ENCODE measurements around the gene OR6N1.

- TF ChIP-seq CTCF (IDR thresholded peaks at IDR 0.05): no peak
- TF ChIP-seq POLR2A (IDR thresholded peaks at IDR 0.05): no peak
- TF ChIP-seq POLR2AphosphoS5 (IDR thresholded peaks at IDR 0.05): no peak
These were observed 41.5 kb downstream of the OR6N1 start for GRCh38 chr1:158730453-158730852.
